Stimulated activated CD8-positive, alpha-beta memory T cell treated with anti-CD3 and anti-CD28 coated beads, Interleukin-7, amount 100 ng/mL, for 48 hours (primary cell): ENCODE measurements around the gene ZBTB8OS.
A peak's percentile ranks its signal among the peaks of the same experiment; 100 is the strongest.
"Not testable (repeated sequence)": the region's sequence is repeated elsewhere in the genome, so short reads cannot be mapped to it uniquely, and the experiment has no call there.

Experiments
- DNase-seq, 2 donors: peaks; one replicate each; pipeline ENCODE4 v3.0.0-alpha.2; 2020; ENCODE audit warnings: low read depth in 1 of 2; ENCODE audit errors: extremely low read depth in 1 of 2

ZBTB8OS gene

DNA sequence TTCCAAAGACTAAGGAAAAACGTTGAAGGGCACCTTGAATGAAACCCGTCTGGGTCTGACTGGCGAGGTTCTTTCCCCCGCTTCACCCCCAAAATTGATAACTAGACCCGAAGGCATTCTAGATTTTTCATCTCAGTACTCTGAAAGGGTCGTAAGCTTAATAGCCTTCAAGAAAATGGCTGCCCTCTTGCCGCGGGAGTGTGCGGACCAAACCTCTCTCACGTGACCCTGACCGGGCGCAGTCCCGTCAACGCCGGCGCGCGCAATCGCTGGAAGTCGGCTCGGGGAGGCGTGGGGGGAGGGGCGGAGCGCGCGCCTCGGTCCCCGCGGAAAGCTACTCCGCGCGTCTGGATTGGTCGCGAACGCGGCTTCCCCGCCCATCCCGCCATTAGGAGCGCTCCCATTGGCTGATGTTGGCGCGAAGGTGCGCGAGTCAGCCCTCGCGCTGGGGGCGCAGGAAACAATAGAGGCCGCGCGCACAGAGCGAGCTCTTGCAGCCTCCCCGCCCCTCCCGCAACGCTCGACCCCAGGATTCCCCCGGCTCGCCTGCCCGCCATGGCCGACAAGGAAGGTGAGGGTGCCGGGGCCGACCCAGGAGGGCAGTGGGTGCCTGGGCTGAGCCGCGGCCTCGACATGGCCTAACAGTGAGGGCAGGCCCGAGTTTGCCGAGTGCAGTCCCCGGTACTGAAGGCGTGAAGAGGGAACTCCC is 556 bp upstream of the ZBTB8OS start, which contains the start of gene RBBP4:
TSS of gene RBBP4 (plus strand) at position 457 of the 709 bp plus-strand sequence. CDS start at position 556, 99 bp downstream.
- DNase-seq, result peak; percentile 95 to 99

DNA sequence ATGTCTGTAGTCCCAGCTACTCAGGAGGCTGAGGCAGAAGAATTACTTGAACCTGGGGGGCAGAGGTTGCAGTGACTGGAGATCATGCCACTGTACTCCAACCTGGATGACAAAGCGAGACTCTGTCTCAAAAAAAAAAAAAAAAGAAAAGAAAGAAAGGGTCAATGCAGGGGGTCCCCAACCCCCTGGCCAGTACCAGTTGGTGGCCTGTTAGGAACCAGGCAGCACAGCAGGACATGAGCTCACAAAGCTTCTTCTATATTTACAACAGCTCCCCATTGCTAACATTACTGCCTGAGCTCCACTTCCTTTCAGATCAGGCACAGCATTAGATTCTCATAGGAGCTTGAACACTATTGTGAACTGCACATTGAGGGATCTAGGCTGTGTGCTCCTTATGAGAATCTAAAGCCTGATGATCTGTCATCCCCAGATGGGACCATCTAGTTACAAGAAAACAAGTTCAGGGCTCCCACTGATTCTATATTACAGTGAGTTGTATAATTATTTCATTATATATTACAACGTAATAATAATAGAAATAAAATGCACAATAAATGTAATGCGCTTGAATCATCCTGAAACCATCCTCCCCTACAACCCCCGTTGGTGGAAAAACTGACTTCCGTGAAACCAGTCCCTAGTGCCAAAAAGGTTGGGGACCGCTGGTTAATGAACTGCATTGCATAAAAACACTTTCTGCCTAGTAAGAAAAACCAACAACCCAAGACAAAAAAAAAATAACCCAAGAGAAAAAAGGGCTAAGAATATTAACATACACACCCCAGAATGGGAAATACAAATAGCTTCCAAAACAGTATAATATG is 2.8 kb downstream of the ZBTB8OS start:
- no peak for DNase-seq

GRCh38 chr1:32644426-32644825 is 5.9 kb downstream of the ZBTB8OS start:
- no peak for DNase-seq

- not testable (repeated sequence) for DNase-seq
Observed at GRCh38 chr1:32642292-32642827, 8.0 kb downstream of the ZBTB8OS start.

- no peak for DNase-seq
Observed at GRCh38 chr1:32639489-32640075, 10.8 kb downstream of the ZBTB8OS start.

GRCh38 chr1:32636914-32637645 is 13.3 kb downstream of the ZBTB8OS start:
- DNase-seq, result no peak

- no peak for DNase-seq
Observed at GRCh38 chr1:32635508-32636277, 14.7 kb downstream of the ZBTB8OS start.

DNA sequence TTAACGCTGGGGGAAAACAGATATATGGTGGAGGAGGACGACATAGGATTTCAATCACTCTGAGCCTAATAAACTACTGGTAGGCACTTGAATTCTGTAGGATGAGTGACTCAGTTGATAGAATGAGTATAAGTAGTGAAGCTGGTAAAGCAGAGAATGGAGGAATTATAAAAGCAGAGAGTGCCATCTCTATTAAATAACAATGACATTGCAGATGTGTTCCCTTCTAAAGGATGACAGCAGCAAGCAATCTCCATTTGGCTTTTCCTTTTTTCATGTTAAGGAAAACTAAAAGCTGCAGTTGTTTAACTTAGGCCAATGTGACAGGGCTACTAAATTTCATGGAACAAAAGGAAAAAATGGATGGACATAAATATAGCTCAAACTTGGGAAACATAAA is 17.5 kb downstream of the ZBTB8OS start:
- DNase-seq, result no peak

- DNase-seq, result not testable (repeated sequence)
Observed at GRCh38 chr1:32630173-32630572, 20.2 kb downstream of the ZBTB8OS start.

DNA sequence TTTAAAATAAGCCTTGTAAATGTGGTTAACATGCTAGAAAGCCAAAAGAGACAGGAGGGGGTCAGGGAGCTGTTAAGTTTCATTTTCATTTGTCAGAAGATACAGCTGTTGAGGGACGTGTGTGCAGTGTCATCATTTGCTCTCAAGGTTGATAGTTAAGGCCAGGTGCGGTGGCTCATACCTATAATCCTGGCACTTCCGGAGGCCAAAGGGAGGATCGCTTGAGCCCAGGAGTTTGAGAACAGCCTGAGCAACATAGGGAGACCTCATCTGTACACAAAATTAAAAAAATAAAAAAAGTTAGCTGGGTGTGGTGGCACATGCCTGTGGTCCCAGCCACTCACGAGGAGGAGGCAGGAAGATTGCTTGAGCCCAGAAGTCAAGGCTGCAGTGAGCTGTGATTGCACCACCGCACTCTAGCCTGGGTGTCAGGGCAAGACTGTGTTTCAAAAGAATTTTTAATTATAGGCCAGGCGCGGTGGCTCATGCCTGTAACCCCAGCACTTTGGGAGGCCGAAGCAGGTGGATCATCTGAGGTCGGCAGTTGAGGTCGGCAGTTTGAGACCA is 22.7 kb downstream of the ZBTB8OS start:
- no peak for DNase-seq

GRCh38 chr1:32626176-32626575 is 24.2 kb downstream of the ZBTB8OS start:
- no peak for DNase-seq

DNA sequence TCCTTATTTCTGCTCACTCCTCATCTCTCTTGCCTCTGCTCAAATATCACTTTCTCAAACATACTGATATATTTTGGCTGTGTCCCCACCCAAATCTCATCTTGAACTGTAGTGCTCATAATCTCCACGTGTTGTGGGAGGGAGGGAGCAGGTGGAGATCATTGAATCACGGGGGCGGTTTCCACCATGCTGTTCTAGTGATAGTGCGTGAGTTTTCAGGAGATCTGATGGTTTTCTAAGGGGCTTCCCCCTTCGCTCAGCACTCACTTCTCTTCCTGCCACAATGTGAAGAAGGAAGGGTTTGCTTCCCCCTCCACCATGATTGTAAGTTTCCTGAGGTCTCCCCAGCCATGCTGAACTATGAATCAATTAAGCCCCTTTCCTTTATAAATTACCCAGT is 26.6 kb downstream of the ZBTB8OS start:
- DNase-seq, result peak in 1 of 2 donors; percentile 46

- DNase-seq, result no peak
Observed at GRCh38 chr1:32622806-32623681, 27.3 kb downstream of the ZBTB8OS start.

- DNase-seq, result no peak
Observed at GRCh38 chr1:32622205-32622604, 28.1 kb downstream of the ZBTB8OS start.

- no peak for DNase-seq
Observed at GRCh38 chr1:32619701-32620485, 30.5 kb downstream of the ZBTB8OS start.

DNA sequence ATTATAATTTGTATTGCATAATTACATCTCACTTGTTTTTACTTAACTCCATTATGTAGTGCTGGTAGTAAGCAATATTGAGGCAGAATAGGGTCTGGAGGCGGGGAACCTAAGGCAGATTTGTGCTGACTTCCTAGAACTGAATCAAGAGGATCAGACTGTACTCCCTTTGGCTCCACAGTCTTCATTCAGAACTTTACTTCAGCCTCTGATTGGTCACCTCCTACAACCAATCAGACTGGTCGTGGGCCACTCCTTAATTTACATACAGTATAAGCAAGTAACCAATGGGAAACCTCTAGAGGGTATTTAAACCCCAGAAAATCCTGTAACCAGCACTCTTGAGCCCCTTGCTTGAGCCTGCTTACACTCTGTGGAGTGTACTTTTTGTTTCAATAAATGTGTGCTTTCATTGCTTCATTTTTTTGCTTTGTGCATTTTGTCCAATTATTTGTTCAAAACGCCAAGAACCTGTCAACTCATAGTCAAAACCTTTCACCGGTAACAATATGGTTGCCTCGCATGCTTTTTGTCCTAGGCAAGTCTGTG is 31.6 kb downstream of the ZBTB8OS start:
- DNase-seq, result no peak

DNA sequence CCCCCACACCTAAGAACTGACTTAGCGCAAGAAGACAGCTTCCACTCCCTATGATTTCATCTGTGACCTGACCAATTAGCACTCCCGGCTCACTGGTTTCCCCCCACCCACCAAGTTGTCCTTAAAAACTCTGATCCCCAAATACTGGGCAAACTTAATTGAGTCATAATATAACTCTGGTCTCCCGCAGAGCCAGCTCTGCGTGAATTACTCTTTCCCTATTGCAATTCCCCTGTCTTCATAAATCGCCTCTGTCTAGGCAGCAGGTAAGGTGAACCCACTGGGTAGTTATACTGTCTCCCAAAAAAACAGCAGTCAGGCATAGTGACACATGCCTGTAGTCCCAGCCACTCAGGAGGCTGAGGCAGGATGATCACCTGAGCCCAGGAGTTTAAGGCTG is 36.9 kb downstream of the ZBTB8OS start:
- DNase-seq, result no peak
